ENCODE measurements around the gene AGBL1.

AGBL1 gene

DNA sequence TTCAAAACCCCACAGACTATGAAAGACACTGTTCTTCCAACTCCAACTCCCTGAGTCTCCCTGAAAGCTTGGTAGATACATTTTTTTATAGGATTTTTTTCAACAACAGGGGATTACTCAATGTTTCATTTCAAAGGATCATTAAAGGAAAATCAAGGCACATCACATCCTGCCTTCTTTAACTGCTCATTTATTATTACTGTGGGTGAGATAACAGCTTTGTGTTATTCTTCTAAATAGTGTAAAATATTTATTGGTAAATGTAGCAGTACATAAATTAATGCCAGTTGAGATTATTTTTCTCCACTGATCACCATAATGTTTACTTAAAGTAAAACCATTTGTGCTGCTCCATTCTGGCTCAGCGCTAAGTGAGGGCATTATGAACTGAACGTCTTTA, 57.2 kb downstream of the AGBL1 start:
- Histone ChIP-seq H3K4me1 (ENCODE audit: control insufficient read depth in 1 of 2, insufficient read depth in 2 of 2, low read length in 2 of 2) (no peaks in the 10 kb centered on the region), H3K27me3 (ENCODE audit: low read depth, low read length) (no peaks in the 10 kb centered on the region), H3K36me3 (ENCODE audit: control insufficient read depth in 1 of 2, insufficient read depth in 2 of 2, low read length in 2 of 2) (no peaks in the 10 kb centered on the region), H3K4me3 (ENCODE audit: low read depth in 1 of 2, low read length in 2 of 2) (no peak overlapping the region), H3K9me3 (ENCODE audit: control insufficient read depth in 1 of 2, low read length in 2 of 2) (no peaks in the 10 kb centered on the region), H3K27ac (ENCODE audit: low read length) (no peak overlapping the region)

GRCh38 chr15:86138798-86139197, 59.1 kb downstream of the AGBL1 start:
- H3K4me3 ChIP-seq (ENCODE audit: low read depth in 1 of 2, low read length in 2 of 2): no peak overlapping the region
- H3K9me3 ChIP-seq (ENCODE audit: control insufficient read depth in 1 of 2, low read length in 2 of 2): no peaks in the 10 kb centered on the region
- H3K36me3 ChIP-seq (ENCODE audit: control insufficient read depth in 1 of 2, insufficient read depth in 2 of 2, low read length in 2 of 2): no peaks in the 10 kb centered on the region
- no peaks in the 10 kb centered on the region for H3K4me1 ChIP-seq (ENCODE audit: control insufficient read depth in 1 of 2, insufficient read depth in 2 of 2, low read length in 2 of 2)
- no peaks in the 10 kb centered on the region for H3K27me3 ChIP-seq (ENCODE audit: low read depth, low read length)
- H3K27ac ChIP-seq (ENCODE audit: low read length): no peak overlapping the region

DNA sequence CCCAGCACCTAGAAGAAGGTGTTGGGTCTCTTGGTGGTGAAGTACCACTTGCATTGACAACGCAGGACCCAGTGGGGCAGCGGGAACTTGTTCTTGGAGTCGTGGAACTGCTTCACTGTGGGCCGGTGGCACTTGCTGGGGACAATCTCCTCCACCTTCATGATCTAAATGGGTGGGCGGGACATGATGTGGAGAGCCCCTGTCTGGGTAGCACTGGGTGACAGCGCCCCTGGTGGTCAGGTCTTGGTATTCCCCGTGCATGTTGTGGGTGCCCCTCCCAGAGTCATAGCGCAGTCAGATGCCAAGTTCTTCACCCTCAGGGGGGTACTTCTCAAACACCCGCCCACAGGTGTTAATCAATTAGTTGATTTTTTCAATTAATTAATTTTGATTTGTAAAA, 60.2 kb downstream of the AGBL1 start:
- Histone ChIP-seq H3K27me3 (ENCODE audit: low read depth, low read length) (no peaks in the 10 kb centered on the region), H3K4me1 (ENCODE audit: control insufficient read depth in 1 of 2, insufficient read depth in 2 of 2, low read length in 2 of 2) (no peaks in the 10 kb centered on the region), H3K9me3 (ENCODE audit: control insufficient read depth in 1 of 2, low read length in 2 of 2) (no peaks in the 10 kb centered on the region), H3K4me3 (ENCODE audit: low read depth in 1 of 2, low read length in 2 of 2) (no peak overlapping the region), H3K27ac (ENCODE audit: low read length) (no peak overlapping the region), H3K36me3 (ENCODE audit: control insufficient read depth in 1 of 2, insufficient read depth in 2 of 2, low read length in 2 of 2) (no peaks in the 10 kb centered on the region)

DNA sequence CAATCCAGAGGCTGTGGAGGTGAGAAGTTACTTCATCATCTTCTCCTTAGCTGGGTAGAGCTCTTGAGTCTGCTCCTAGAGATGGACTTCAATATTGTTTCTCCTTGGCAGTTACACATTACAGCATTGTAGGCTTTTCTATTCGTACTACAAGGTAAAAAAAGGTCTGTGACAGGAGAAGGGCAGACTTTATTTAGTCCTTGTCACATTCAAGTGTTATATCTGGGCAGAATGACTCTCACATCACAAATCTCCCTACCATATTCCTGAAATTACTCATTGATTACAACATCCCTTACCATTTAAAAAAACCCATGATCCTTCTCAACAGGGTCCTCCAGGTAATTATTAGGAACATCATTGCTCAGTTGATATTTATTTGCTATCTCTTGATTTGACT, 75.0 kb downstream of the AGBL1 start:
- peaks cover 0 to 2% of the 10 kb centered on the region in 2 donors for H3K9me3 ChIP-seq (ENCODE audit: control insufficient read depth in 1 of 2, low read length in 2 of 2)
- H3K27ac ChIP-seq (ENCODE audit: low read length): no peak overlapping the region
- H3K4me1 ChIP-seq (ENCODE audit: control insufficient read depth in 1 of 2, insufficient read depth in 2 of 2, low read length in 2 of 2): no peaks in the 10 kb centered on the region
- H3K27me3 ChIP-seq (ENCODE audit: low read depth, low read length): no peaks in the 10 kb centered on the region
- H3K36me3 ChIP-seq (ENCODE audit: control insufficient read depth in 1 of 2, insufficient read depth in 2 of 2, low read length in 2 of 2): no peaks in the 10 kb centered on the region
- H3K4me3 ChIP-seq (ENCODE audit: low read depth in 1 of 2, low read length in 2 of 2): no peak overlapping the region

DNA sequence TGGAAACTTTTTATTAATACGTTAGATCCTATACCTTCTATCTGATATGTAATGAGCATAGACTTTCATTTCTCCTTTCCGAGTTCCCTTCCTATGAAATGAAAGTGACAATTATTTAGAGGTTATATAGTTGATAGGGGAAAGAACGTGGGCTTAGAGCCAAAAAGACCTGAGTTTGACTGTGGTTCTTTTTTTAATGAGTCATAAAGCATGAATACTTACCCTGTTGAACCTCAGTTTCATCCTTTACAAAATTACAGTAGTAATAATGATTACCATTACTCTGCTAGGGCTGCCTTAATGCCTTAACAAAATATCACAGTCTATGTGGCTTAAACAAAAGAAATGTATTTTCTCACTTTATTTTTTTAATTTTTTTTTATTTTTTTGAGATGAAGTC, 75.9 kb downstream of the AGBL1 start:
- Histone ChIP-seq H3K4me1 (ENCODE audit: control insufficient read depth in 1 of 2, insufficient read depth in 2 of 2, low read length in 2 of 2) (no peaks in the 10 kb centered on the region), H3K27ac (ENCODE audit: low read length) (no peak overlapping the region), H3K36me3 (ENCODE audit: control insufficient read depth in 1 of 2, insufficient read depth in 2 of 2, low read length in 2 of 2) (no peaks in the 10 kb centered on the region), H3K9me3 (ENCODE audit: control insufficient read depth in 1 of 2, low read length in 2 of 2) (peaks cover 0 to 2% of the 10 kb centered on the region in 2 donors), H3K27me3 (ENCODE audit: low read depth, low read length) (no peaks in the 10 kb centered on the region), H3K4me3 (ENCODE audit: low read depth in 1 of 2, low read length in 2 of 2) (no peak overlapping the region)

GRCh38 chr15:86157606-86158293, 78.1 kb downstream of the AGBL1 start:
- H3K27ac ChIP-seq (ENCODE audit: low read length): no peak overlapping the region
- no peaks in the 10 kb centered on the region for H3K4me1 ChIP-seq (ENCODE audit: control insufficient read depth in 1 of 2, insufficient read depth in 2 of 2, low read length in 2 of 2)
- H3K27me3 ChIP-seq (ENCODE audit: low read depth, low read length): no peaks in the 10 kb centered on the region

DNA sequence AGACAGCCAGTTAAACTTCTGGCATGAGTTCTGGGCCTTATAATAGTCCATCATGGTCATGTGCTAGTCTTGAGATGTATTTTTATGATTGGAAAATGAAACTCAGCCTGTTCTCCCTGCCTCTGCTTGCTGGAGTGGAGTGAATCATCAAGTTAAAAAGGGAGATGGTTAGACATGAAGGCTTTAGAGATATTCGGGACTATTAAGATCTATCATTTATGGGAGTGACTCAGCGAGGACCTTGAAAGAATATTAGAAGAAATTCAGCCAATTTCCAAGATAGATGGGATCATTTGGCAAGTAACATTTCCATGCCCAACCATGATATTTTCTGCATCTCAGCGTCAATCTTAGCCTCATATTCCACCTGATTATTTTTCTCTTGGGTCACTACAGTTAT, 79.8 kb downstream of the AGBL1 start:
- no peaks in the 10 kb centered on the region for H3K36me3 ChIP-seq (ENCODE audit: control insufficient read depth in 1 of 2, insufficient read depth in 2 of 2, low read length in 2 of 2)

More at GRCh38 chr15:86157606-86158293, 78.1 kb downstream of the AGBL1 start:
- no peak overlapping the region for H3K4me3 ChIP-seq (ENCODE audit: low read depth in 1 of 2, low read length in 2 of 2)
- no peaks in the 10 kb centered on the region for H3K9me3 ChIP-seq (ENCODE audit: control insufficient read depth in 1 of 2, low read length in 2 of 2)
- H3K36me3 ChIP-seq (ENCODE audit: control insufficient read depth in 1 of 2, insufficient read depth in 2 of 2, low read length in 2 of 2): no peaks in the 10 kb centered on the region

GRCh38 chr15:86161250-86161649, 81.6 kb downstream of the AGBL1 start:
- Histone ChIP-seq H3K4me1 (ENCODE audit: control insufficient read depth in 1 of 2, insufficient read depth in 2 of 2, low read length in 2 of 2) (no peaks in the 10 kb centered on the region), H3K27ac (ENCODE audit: low read length) (no peak overlapping the region), H3K36me3 (ENCODE audit: control insufficient read depth in 1 of 2, insufficient read depth in 2 of 2, low read length in 2 of 2) (no peaks in the 10 kb centered on the region), H3K27me3 (ENCODE audit: low read depth, low read length) (no peaks in the 10 kb centered on the region), H3K4me3 (ENCODE audit: low read depth in 1 of 2, low read length in 2 of 2) (no peak overlapping the region), H3K9me3 (ENCODE audit: control insufficient read depth in 1 of 2, low read length in 2 of 2) (no peaks in the 10 kb centered on the region)

More for the DNA sequence above, 79.8 kb downstream of the AGBL1 start:
- Histone ChIP-seq H3K27ac (ENCODE audit: low read length) (no peak overlapping the region), H3K4me3 (ENCODE audit: low read depth in 1 of 2, low read length in 2 of 2) (no peak overlapping the region), H3K4me1 (ENCODE audit: control insufficient read depth in 1 of 2, insufficient read depth in 2 of 2, low read length in 2 of 2) (no peaks in the 10 kb centered on the region), H3K27me3 (ENCODE audit: low read depth, low read length) (no peaks in the 10 kb centered on the region), H3K9me3 (ENCODE audit: control insufficient read depth in 1 of 2, low read length in 2 of 2) (no peaks in the 10 kb centered on the region)

DNA sequence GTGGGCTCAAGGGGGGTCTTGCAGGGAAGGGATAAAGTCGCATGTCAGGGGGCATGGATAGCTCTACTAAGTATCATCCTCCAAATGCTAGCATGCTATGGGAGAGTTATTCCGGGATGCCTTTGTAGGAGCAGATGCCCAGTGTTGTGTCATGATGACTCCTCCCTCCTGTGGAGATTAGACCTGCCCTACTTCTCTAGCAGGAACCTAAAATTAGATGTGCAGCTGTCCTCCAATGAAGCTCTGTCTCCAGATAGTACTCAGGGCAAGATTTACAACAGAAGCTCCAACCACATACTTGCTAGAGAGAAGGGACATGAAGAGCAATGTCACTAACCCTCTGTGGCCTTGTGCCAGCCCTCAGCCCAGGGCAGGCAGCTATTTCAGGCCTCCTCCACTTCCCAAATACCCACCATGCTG, 82.5 kb downstream of the AGBL1 start:
- no peaks in the 10 kb centered on the region for H3K4me1 ChIP-seq (ENCODE audit: control insufficient read depth in 1 of 2, insufficient read depth in 2 of 2, low read length in 2 of 2)
- no peak overlapping the region for H3K4me3 ChIP-seq (ENCODE audit: low read depth in 1 of 2, low read length in 2 of 2)
- no peak overlapping the region for H3K27ac ChIP-seq (ENCODE audit: low read length)
- no peaks in the 10 kb centered on the region for H3K36me3 ChIP-seq (ENCODE audit: control insufficient read depth in 1 of 2, insufficient read depth in 2 of 2, low read length in 2 of 2)
- H3K9me3 ChIP-seq (ENCODE audit: control insufficient read depth in 1 of 2, low read length in 2 of 2): no peaks in the 10 kb centered on the region
- no peaks in the 10 kb centered on the region for H3K27me3 ChIP-seq (ENCODE audit: low read depth, low read length)

DNA sequence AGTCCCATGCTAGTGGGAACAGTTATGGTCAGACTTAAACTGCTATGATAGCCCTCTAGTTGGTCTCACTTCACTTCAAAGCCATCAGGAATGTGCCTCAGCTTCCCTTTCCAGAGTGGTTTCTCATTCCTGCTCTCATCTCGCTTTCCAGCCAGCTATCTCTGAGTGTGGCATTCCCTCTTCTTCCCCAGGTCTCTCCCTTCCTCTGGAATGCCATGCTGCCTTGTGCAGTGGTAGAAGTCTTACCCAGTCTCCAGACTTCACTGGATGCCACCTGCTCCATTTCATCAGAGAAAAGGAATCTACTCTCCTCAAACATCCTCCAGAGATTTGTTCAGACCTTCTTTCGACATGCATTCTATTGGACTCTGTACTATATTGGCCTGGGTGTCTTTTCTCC, 83.0 kb downstream of the AGBL1 start:
- Histone ChIP-seq H3K9me3 (ENCODE audit: control insufficient read depth in 1 of 2, low read length in 2 of 2) (no peaks in the 10 kb centered on the region), H3K27ac (ENCODE audit: low read length) (no peak overlapping the region), H3K4me1 (ENCODE audit: control insufficient read depth in 1 of 2, insufficient read depth in 2 of 2, low read length in 2 of 2) (no peaks in the 10 kb centered on the region)

GRCh38 chr15:86163816-86164215, 84.1 kb downstream of the AGBL1 start:
- no peaks in the 10 kb centered on the region for H3K4me1 ChIP-seq (ENCODE audit: control insufficient read depth in 1 of 2, insufficient read depth in 2 of 2, low read length in 2 of 2)
- H3K9me3 ChIP-seq (ENCODE audit: control insufficient read depth in 1 of 2, low read length in 2 of 2): no peaks in the 10 kb centered on the region
- no peaks in the 10 kb centered on the region for H3K36me3 ChIP-seq (ENCODE audit: control insufficient read depth in 1 of 2, insufficient read depth in 2 of 2, low read length in 2 of 2)
- H3K27me3 ChIP-seq (ENCODE audit: low read depth, low read length): no peaks in the 10 kb centered on the region
- H3K4me3 ChIP-seq (ENCODE audit: low read depth in 1 of 2, low read length in 2 of 2): no peak overlapping the region
- H3K27ac ChIP-seq (ENCODE audit: low read length): no peak overlapping the region

More for the DNA sequence above, 83.0 kb downstream of the AGBL1 start:
- H3K4me3 ChIP-seq (ENCODE audit: low read depth in 1 of 2, low read length in 2 of 2): no peak overlapping the region
- no peaks in the 10 kb centered on the region for H3K27me3 ChIP-seq (ENCODE audit: low read depth, low read length)
- H3K36me3 ChIP-seq (ENCODE audit: control insufficient read depth in 1 of 2, insufficient read depth in 2 of 2, low read length in 2 of 2): no peaks in the 10 kb centered on the region

Measured in muscle layer of duodenum (tissue), 2 donors.